ENCODE data around the gene CRNN.

- TF ChIP-seq USF2 (IDR thresholded peaks at IDR 0.05) (no peak), CTCF (IDR thresholded peaks at IDR 0.05) (peak; percentile 61), CBX8 (IDR thresholded peaks at IDR 0.05) (no peak), POLR2A (IDR thresholded peaks at IDR 0.05; ENCODE audit: low read length) (no peak)
These were observed 15.0 kb downstream of the CRNN start for GRCh38 chr1:152398812-152399698.

Data from A549 (cell line).